ENCODE data around the gene TACC2.
A peak's percentile ranks its signal among the peaks of the same experiment; 100 is the strongest.
"Not testable (repeated sequence)": the region's sequence is repeated elsewhere in the genome, so short reads cannot be mapped to it uniquely, and the experiment has no call there.

The TACC2 gene

GRCh38 chr10:121988361-121989324 is at the start of gene TACC2:
TACC2 (plus strand) TSS chr10:121989163; CDS start chr10:122021982, 32,819 bp downstream.
- DNase-seq, result no peak

- no peak for DNase-seq
Observed at GRCh38 chr10:121941532-121941931, 47.4 kb upstream of the TACC2 start.

GRCh38 chr10:121942749-121943416 is 46.1 kb upstream of the TACC2 start:
- peak; percentile 6 for DNase-seq

- no peak for DNase-seq
Observed at GRCh38 chr10:121947343-121948330, 41.3 kb upstream of the TACC2 start.

- no peak for DNase-seq
Observed at GRCh38 chr10:121949049-121949448, 39.9 kb upstream of the TACC2 start.

- no peak for DNase-seq
Observed at GRCh38 chr10:121949451-121949850, 39.5 kb upstream of the TACC2 start.

- no peak for DNase-seq
Observed at GRCh38 chr10:121952226-121952625, 36.7 kb upstream of the TACC2 start.

- peak; percentile 1 for DNase-seq
Observed at GRCh38 chr10:121956111-121957061, 32.6 kb upstream of the TACC2 start.

- no peak for DNase-seq
Observed at GRCh38 chr10:121959671-121960070, 29.3 kb upstream of the TACC2 start.

GRCh38 chr10:121961456-121961855 is 27.5 kb upstream of the TACC2 start:
- no peak for DNase-seq

- no peak for DNase-seq
Observed at GRCh38 chr10:121965996-121966395, 23.0 kb upstream of the TACC2 start.

- DNase-seq, result not testable (repeated sequence)
Observed at GRCh38 chr10:121969086-121969485, 19.9 kb upstream of the TACC2 start.

- no peak for DNase-seq
Observed at GRCh38 chr10:121974019-121974534, 14.9 kb upstream of the TACC2 start.

- peak; percentile 45 for DNase-seq
Observed at GRCh38 chr10:121974535-121975294, 14.2 kb upstream of the TACC2 start, which contains the start of gene NSMCE4A. NSMCE4A (minus strand) TSS chr10:121975217; CDS start chr10:121975165, 52 bp downstream.

- DNase-seq, result no peak
Observed at GRCh38 chr10:121975295-121976086, 13.5 kb upstream of the TACC2 start.

- DNase-seq, result no peak
Observed at GRCh38 chr10:121976607-121977006, 12.4 kb upstream of the TACC2 start.

- no peak for DNase-seq
Observed at GRCh38 chr10:121978511-121978910, 10.5 kb upstream of the TACC2 start.

- no peak for DNase-seq
Observed at GRCh38 chr10:121981346-121981745, 7.6 kb upstream of the TACC2 start.

- no peak for DNase-seq
Observed at GRCh38 chr10:121983852-121984251, 5.1 kb upstream of the TACC2 start.

Measured in kidney glomerular epithelial cell (primary cell).